K562 (cell line): ENCODE measurements around the gene GNPTAB. TPM values are rescaled to one million over a fixed set of nuclear protein-coding genes. Genes with fewer than 3 reads are reported as not detected.
A peak's percentile ranks its signal among the peaks of the same experiment; 100 is the strongest.

Experiments used
- CEBPG ChIP-seq, 3 experiments: fragments of 200-800 bp in 1 of 3; sonication (Bioruptor generic) in 1 of 3; sonication (generic) in 1 of 3; formaldehyde crosslinking in 1 of 3; IDR thresholded peaks in 2 of 3; conservative IDR thresholded peaks in 1 of 3; 2 replicates each; pipeline versions ENCODE4 v1.6.1 to v1.8.0; 2016 to 2022; ENCODE audit warnings: missing compliant biosample characterization in 2 of 3, missing genetic modification characterization in 2 of 3, mild to moderate bottlenecking in 1 of 3, missing genetic modification reagents in 1 of 3
- CHCHD3 ChIP-seq: fragments of 250-450 bp; sonication (Bioruptor Pico); IDR thresholded peaks from 2 replicates; pipeline ENCODE4 v2.1.2; 2022; ENCODE audit warnings: mild to moderate bottlenecking
- FOXJ3 ChIP-seq: sonication (generic); formaldehyde crosslinking; IDR thresholded peaks from 2 replicates; pipeline ENCODE4 v1.4.0; 2020; ENCODE audit warnings: mild to moderate bottlenecking, missing genetic modification reagents
- HDGF ChIP-seq: fragments of 450-650 bp; IDR thresholded peaks from 2 replicates; pipeline ENCODE4 v1.6.1; 2016
- SETDB1 ChIP-seq: IDR thresholded peaks from one replicate; pipeline ENCODE4 v1.6.1; 2012; ENCODE audit warnings: low read length, control low read depth, inconsistent platforms
- TAF15 ChIP-seq: fragments of 200-400 bp; formaldehyde crosslinking; IDR thresholded peaks from 2 replicates; pipeline ENCODE4 v1.6.1; 2017; ENCODE audit warnings: mild to moderate bottlenecking, low read depth, low read length, moderate library complexity
- ZBTB5 ChIP-seq: fragments of 450-650 bp; IDR thresholded peaks from 2 replicates; pipeline ENCODE4 v1.6.1; 2017; ENCODE audit warnings: antibody characterized with exemption
- ZNF133 ChIP-seq: fragments of 250-450 bp; sonication (Bioruptor Pico); IDR thresholded peaks from 2 replicates; pipeline ENCODE4 v1.4.0; 2020; ENCODE audit warnings: mild to moderate bottlenecking
- ZNF507 ChIP-seq: conservative IDR thresholded peaks from 2 replicates; pipeline ENCODE4 v1.6.1; 2017; ENCODE audit warnings: missing genetic modification characterization, missing compliant biosample characterization
- ZNF551 ChIP-seq: fragments of 250-450 bp; sonication (Bioruptor Pico); IDR thresholded peaks from 2 replicates; pipeline ENCODE4 v1.5.0; 2021; ENCODE audit warnings: mild to moderate bottlenecking, moderate library complexity
- ZNF75A ChIP-seq: fragments of 450-650 bp; formaldehyde crosslinking; IDR thresholded peaks from 2 replicates; pipeline ENCODE4 v1.4.0; 2020; ENCODE audit warnings: mild to moderate bottlenecking
- polyA plus RNA-seq, 8 experiments: library from polyadenylated mRNA; depleted of rRNA in 4 of 8; stranded (reverse) in 5 of 8; unstranded in 3 of 8; fragments of >200 nt; fragmentation: Nextera tagmentation in 2 of 8; fragmentation: Illumina TruSeq in 1 of 8; extraction: Ambion mirVana in 2 of 8; extraction: Trizol in 1 of 8; gene quantifications; 2 replicates each; pipeline versions ENCODE4 v1.2.1 to v1.2.3, GENCODE V29; 2011 to 2014; ENCODE audit warnings: inconsistent platforms in 1 of 8, missing spikeins in 1 of 8
- total RNA-seq, 7 experiments: library from RNA; depleted of rRNA in 6 of 7; stranded (reverse); fragments of >200 nt in 6 of 7; fragmentation: Illumina TruSeq in 2 of 7; extraction: Trizol in 2 of 7; gene quantifications; 2 replicates each; pipeline versions ENCODE4 v1.2.1 to v1.2.3, GENCODE V29; 2011 to 2021; ENCODE audit warnings: low replicate concordance in 1 of 7
- TF ChIP-seq, protein P1 (sequence below): fragments of 450-650 bp; IDR thresholded peaks from 2 replicates; pipeline ENCODE4 v1.6.1; 2016; ENCODE audit warnings: low read depth
- TF ChIP-seq, protein P2 (sequence below), 2 experiments: fragments of 450-650 bp; IDR thresholded peaks; 2 replicates each; pipeline ENCODE4 v1.6.1; 2018; ENCODE audit warnings: mild to moderate bottlenecking in 2 of 2, low read depth in 1 of 2; ENCODE audit not compliant: partially characterized antibody in 2 of 2

GNPTAB gene
- total and polyA plus RNA-seq, 9 of the 15 experiments (the other 6 are each of a cell fraction or from before 2014, with no cell fraction given) = 5.9 to 23.2 (median 19.3) TPM

GRCh38 chr12:101697930-101698799 lies 132.6 kb downstream of the GNPTAB start (continued):
- TF ChIP-seq CEBPG (CRISPR knock-in tag; IDR thresholded peaks at IDR 0.05) (no peak), CEBPG (tag; conservative IDR thresholded peaks at IDR 0.05 in 1 of 2, IDR thresholded peaks at IDR 0.05 in 1 of 2) (no peak), CHCHD3 (CRISPR knock-in tag) (no peak), ZBTB5 (no peak), HDGF (no peak), ZNF551 (CRISPR knock-in tag) (no peak), ZNF75A (CRISPR knock-in tag) (no peak), SETDB1 (no peak), TAF15 (no peak), FOXJ3 (CRISPR knock-in tag) (no peak), ZNF133 (CRISPR knock-in tag) (no peak), ZNF507 (tag) (no peak)
- TF ChIP-seq, protein P1, sequence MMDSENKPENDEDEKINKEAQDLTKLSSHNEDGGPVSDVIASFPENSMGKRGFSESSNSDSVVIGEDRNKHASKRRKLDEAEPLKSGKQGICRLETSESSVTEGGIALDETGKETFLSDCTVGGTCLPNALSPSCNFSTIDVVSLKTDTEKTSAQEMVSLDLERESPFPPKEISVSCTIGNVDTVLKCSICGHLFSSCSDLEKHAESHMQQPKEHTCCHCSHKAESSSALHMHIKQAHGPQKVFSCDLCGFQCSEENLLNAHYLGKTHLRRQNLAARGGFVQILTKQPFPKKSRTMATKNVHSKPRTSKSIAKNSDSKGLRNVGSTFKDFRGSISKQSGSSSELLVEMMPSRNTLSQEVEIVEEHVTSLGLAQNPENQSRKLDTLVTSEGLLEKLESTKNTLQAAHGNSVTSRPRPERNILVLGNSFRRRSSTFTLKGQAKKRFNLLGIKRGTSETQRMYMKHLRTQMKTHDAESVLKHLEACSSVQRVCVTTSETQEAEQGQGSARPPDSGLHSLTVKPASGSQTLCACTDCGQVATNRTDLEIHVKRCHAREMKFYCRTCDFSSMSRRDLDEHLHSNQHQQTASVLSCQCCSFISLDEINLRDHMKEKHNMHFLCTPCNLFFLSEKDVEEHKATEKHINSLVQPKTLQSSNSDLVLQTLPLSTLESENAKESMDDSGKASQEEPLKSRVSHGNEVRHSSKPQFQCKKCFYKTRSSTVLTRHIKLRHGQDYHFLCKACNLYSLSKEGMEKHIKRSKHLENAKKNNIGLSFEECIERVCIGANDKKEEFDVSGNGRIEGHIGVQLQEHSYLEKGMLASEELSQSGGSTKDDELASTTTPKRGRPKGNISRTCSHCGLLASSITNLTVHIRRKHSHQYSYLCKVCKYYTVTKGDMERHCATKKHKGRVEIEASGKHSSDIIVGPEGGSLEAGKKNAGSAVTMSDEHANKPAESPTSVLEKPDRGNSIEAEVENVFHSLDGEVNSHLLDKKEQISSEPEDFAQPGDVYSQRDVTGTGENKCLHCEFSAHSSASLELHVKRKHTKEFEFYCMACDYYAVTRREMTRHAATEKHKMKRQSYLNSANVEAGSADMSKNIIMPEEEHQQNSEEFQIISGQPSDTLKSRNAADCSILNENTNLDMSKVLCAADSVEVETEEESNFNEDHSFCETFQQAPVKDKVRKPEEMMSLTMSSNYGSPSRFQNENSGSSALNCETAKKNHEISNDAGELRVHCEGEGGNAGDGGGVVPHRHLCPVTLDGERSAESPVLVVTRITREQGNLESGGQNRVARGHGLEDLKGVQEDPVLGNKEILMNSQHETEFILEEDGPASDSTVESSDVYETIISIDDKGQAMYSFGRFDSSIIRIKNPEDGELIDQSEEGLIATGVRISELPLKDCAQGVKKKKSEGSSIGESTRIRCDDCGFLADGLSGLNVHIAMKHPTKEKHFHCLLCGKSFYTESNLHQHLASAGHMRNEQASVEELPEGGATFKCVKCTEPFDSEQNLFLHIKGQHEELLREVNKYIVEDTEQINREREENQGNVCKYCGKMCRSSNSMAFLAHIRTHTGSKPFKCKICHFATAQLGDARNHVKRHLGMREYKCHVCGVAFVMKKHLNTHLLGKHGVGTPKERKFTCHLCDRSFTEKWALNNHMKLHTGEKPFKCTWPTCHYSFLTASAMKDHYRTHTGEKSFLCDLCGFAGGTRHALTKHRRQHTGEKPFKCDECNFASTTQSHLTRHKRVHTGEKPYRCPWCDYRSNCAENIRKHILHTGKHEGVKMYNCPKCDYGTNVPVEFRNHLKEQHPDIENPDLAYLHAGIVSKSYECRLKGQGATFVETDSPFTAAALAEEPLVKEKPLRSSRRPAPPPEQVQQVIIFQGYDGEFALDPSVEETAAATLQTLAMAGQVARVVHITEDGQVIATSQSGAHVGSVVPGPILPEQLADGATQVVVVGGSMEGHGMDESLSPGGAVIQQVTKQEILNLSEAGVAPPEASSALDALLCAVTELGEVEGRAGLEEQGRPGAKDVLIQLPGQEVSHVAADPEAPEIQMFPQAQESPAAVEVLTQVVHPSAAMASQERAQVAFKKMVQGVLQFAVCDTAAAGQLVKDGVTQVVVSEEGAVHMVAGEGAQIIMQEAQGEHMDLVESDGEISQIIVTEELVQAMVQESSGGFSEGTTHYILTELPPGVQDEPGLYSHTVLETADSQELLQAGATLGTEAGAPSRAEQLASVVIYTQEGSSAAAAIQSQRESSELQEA = no peak
- TF ChIP-seq, protein P2, sequence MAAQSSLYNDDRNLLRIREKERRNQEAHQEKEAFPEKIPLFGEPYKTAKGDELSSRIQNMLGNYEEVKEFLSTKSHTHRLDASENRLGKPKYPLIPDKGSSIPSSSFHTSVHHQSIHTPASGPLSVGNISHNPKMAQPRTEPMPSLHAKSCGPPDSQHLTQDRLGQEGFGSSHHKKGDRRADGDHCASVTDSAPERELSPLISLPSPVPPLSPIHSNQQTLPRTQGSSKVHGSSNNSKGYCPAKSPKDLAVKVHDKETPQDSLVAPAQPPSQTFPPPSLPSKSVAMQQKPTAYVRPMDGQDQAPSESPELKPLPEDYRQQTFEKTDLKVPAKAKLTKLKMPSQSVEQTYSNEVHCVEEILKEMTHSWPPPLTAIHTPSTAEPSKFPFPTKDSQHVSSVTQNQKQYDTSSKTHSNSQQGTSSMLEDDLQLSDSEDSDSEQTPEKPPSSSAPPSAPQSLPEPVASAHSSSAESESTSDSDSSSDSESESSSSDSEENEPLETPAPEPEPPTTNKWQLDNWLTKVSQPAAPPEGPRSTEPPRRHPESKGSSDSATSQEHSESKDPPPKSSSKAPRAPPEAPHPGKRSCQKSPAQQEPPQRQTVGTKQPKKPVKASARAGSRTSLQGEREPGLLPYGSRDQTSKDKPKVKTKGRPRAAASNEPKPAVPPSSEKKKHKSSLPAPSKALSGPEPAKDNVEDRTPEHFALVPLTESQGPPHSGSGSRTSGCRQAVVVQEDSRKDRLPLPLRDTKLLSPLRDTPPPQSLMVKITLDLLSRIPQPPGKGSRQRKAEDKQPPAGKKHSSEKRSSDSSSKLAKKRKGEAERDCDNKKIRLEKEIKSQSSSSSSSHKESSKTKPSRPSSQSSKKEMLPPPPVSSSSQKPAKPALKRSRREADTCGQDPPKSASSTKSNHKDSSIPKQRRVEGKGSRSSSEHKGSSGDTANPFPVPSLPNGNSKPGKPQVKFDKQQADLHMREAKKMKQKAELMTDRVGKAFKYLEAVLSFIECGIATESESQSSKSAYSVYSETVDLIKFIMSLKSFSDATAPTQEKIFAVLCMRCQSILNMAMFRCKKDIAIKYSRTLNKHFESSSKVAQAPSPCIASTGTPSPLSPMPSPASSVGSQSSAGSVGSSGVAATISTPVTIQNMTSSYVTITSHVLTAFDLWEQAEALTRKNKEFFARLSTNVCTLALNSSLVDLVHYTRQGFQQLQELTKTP (IDR thresholded peaks at IDR 0.05; ENCODE audit: low read depth in 1 of 2, partially characterized antibody in 2 of 2) = peak in 1 of 2 experiments; percentile 51
